ENCODE data around the gene CCL17. TPM values are rescaled to one million over a fixed set of nuclear protein-coding genes. Genes with fewer than 3 reads are reported as not detected.

CCL17 gene
- total and polyA plus RNA-seq, 9 of the 15 experiments (the other 6 are each of a cell fraction or from before 2014, with no cell fraction given), result not detected

DNA sequence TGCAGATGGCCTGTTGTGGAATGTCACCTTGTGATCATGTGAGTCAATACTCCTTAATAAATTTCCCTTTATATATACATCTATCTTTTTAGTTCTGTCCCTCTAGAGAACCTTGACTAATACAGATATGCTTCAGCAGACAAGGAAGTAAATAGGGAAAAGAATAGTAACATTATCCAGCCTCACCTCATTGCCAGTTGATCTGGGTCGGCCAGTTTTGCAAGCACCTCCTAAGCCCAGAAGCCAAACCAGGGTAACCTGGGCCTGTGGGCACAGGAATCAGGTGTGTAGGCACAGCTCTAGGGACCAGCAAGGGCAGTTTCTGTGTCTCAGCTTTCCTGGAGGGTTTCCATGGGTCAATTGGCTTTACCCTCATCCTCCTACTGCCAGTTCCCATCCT, 11.9 kb upstream of the CCL17 start:
- in situ Hi-C loops (cut with MboI), result no loop called here

More for the DNA sequence above, 11.9 kb upstream of the CCL17 start:
- Histone ChIP-seq H3K4me3 (no peak overlapping the region), H3K4me2 (ENCODE audit: insufficient read depth, low read length) (no peak overlapping the region), H3K27me3 (ENCODE audit: control insufficient read depth in 2 of 2, insufficient read depth in 2 of 2, low read length in 2 of 2) (peaks cover 0 to 31% of the 10 kb centered on the region in 2 experiments; a peak in 4 of 5 replicates), H4K20me1 (replicated peaks; ENCODE audit: control insufficient read depth, insufficient read depth, low read length) (no peaks in the 10 kb centered on the region), H3K36me3 (ENCODE audit: control insufficient read depth, insufficient read depth, low read length) (no peaks in the 10 kb centered on the region), H3K9me3 (replicated peaks; ENCODE audit: control insufficient read depth, insufficient read depth, low read depth, low read length) (no peaks in the 10 kb centered on the region; the same call in 1 of the 2 replicates), H2AFZ (ENCODE audit: low read depth, low read length) (no peak overlapping the region), H3K79me2 (ENCODE audit: control insufficient read depth, insufficient read depth, low read length) (no peaks in the 10 kb centered on the region), H3K9ac (ENCODE audit: insufficient read depth in 1 of 2, low read depth in 2 of 2, low read length in 2 of 2) (no peak overlapping the region), H3K27ac (ENCODE audit: extremely low read depth, low read depth, low read length) (no peak overlapping the region), H3K9me1 (ENCODE audit: control insufficient read depth, insufficient read depth, low read length) (no peaks in the 10 kb centered on the region), H3K4me1 (replicated peaks in 1 of 2; ENCODE audit: control insufficient read depth in 2 of 2, insufficient read depth in 2 of 2, low read length in 2 of 2) (no peaks in the 10 kb centered on the region; a peak in 1 of 5 replicates)
- intact Hi-C loops (cut with micrococcal nuclease), result no loop called here
- DNase-seq (ENCODE audit: extremely low read depth in 1 of 4, low spot score in 3 of 4) (no peak), FAIRE-seq (no peak), ATAC-seq (no peak)
- no TSS peak for BruUV-seq (replicated peaks)
- POLR2A ChIA-PET, result interaction anchor here (0.7 to 1.2 kb wide), 2 partner anchors 8 to 185 kb away, joined by 3 read pairs; no protein-coding TSS in a partner anchor
- 0% methylated on average over 1 of the region's 1 CpG for WGBS (ENCODE audit: insufficient coverage, low coverage, missing lambda C conversion rate)
- TF ChIP-seq PCBP2 (IDR thresholded peaks at IDR 0.05; ENCODE audit: low read depth, low read length, poor library complexity, severe bottlenecking) (no peak), YBX1 (IDR thresholded peaks at IDR 0.05) (no peak), ZNF253 (CRISPR knock-in tag; conservative IDR thresholded peaks at IDR 0.05) (no peak), SAP30 (IDR thresholded peaks at IDR 0.05; ENCODE audit: borderline replicate concordance, insufficient read depth, low read depth, low read length, poor library complexity, severe bottlenecking) (no peak)
- TF ChIP-seq, protein P1, sequence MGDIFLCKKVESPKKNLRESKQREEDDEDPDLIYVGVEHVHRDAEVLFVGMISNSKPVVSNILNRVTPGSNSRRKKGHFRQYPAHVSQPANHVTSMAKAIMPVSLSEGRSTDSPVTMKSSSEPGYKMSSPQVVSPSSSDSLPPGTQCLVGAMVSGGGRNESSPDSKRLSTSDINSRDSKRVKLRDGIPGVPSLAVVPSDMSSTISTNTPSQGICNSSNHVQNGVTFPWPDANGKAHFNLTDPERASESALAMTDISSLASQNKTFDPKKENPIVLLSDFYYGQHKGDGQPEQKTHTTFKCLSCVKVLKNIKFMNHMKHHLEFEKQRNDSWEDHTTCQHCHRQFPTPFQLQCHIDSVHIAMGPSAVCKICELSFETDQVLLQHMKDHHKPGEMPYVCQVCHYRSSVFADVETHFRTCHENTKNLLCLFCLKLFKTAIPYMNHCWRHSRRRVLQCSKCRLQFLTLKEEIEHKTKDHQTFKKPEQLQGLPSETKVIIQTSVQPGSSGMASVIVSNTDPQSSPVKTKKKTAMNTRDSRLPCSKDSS (IDR thresholded peaks at IDR 0.05; ENCODE audit: low read depth, partially characterized antibody), result no peak
- CTCF ChIA-PET (ENCODE audit: low intra/inter-chr PET ratio), result no interaction called here
